Embryonic facial prominence (tissue), 1 donor: ENCODE data around the gene ECM1.

Experiments used
- DNase-seq: peaks from one replicate; pipeline ENCODE4 v3.0.0-alpha.2; 2016; ENCODE audit errors: extremely low spot score

The ECM1 gene

GRCh38 chr1:150558761-150559655 is 51.1 kb downstream of the ECM1 start:
- no peak for DNase-seq

GRCh38 chr1:150559656-150560010 is 51.7 kb downstream of the ECM1 start:
- no peak for DNase-seq

GRCh38 chr1:150560011-150560438 is 52.1 kb downstream of the ECM1 start:
- no peak for DNase-seq

- no peak for DNase-seq
These were observed 52.8 kb downstream of the ECM1 start for GRCh38 chr1:150560576-150561253.

GRCh38 chr1:150561254-150561973 is 53.5 kb downstream of the ECM1 start:
- peak; percentile 89 for DNase-seq

GRCh38 chr1:150561974-150562445 is 54.1 kb downstream of the ECM1 start:
- DNase-seq = peak; percentile 91

- DNase-seq = no peak
These were observed 54.8 kb downstream of the ECM1 start for GRCh38 chr1:150562446-150563339.
